ENCODE data around the gene ALKBH4.

Gene ALKBH4

GRCh38 chr7:102427019-102427405 lies 37.7 kb downstream of the ALKBH4 start:
- H3K4me3 Mint-ChIP-seq = no peak overlapping the region

GRCh38 chr7:102426268-102427018 lies 38.2 kb downstream of the ALKBH4 start:
- peaks cover 43% of the 10 kb centered on the region for H3K36me3 Mint-ChIP-seq (ENCODE audit: low read depth)
- peaks cover 45% of the 10 kb centered on the region for H3K4me1 Mint-ChIP-seq
- no peak for DNase-seq
- peak overlapping the region; percentile 93 for H3K27ac Mint-ChIP-seq
- no peaks in the 10 kb centered on the region for H3K9me3 Mint-ChIP-seq
- no peak overlapping the region for H3K4me3 Mint-ChIP-seq
- H3K27me3 Mint-ChIP-seq (ENCODE audit: low read depth, poor library complexity) = no peaks in the 10 kb centered on the region
- no peak for TF ChIP-seq CTCF (IDR thresholded peaks at IDR 0.05)

More at GRCh38 chr7:102427019-102427405, 37.7 kb downstream of the ALKBH4 start:
- Mint-ChIP-seq H3K36me3 (ENCODE audit: low read depth) (peaks cover 43% of the 10 kb centered on the region), H3K27me3 (ENCODE audit: low read depth, poor library complexity) (no peaks in the 10 kb centered on the region), H3K4me1 (peaks cover 51% of the 10 kb centered on the region), H3K27ac (no peak overlapping the region), H3K9me3 (no peaks in the 10 kb centered on the region)
- no peak for TF ChIP-seq CTCF (IDR thresholded peaks at IDR 0.05)
- DNase-seq = no peak

- Mint-ChIP-seq H3K27me3 (ENCODE audit: low read depth, poor library complexity) (no peaks in the 10 kb centered on the region), H3K27ac (peak overlapping the region; percentile 93), H3K4me1 (peaks cover 38% of the 10 kb centered on the region), H3K4me3 (no peak overlapping the region), H3K9me3 (no peaks in the 10 kb centered on the region), H3K36me3 (ENCODE audit: low read depth) (peaks cover 48% of the 10 kb centered on the region)
- DNase-seq = peak; percentile 53
- TF ChIP-seq CTCF (IDR thresholded peaks at IDR 0.05) = no peak
Measured at GRCh38 chr7:102425639-102426267, 38.9 kb downstream of the ALKBH4 start.

DNA sequence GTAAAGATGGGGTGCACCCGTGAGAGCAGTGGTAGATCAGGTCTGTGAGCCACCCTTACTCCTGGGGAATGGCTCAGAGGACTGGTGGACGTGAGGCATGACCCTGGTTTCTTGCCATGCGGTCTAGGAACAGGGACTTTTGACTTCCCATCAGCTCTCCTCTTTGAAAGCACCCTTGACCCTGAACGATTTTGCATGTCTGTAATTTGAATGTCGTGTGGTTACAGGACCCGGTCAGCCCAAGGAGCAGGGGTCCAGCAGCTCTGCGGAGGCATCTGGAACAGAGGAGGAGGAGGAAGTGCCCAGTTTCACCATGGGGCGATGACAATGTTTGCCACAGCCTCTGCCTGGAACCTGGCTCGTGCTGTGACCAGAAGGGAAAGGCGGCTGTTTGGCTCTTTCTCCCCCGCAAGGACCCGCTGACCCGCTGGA lies 39.9 kb downstream of the ALKBH4 start:
- no peaks in the 10 kb centered on the region for H3K27me3 Mint-ChIP-seq (ENCODE audit: low read depth, poor library complexity)
- peak overlapping the region; percentile 98 for H3K27ac Mint-ChIP-seq
- H3K36me3 Mint-ChIP-seq (ENCODE audit: low read depth) = peaks cover 58% of the 10 kb centered on the region
- no peak for DNase-seq
- H3K9me3 Mint-ChIP-seq = no peaks in the 10 kb centered on the region
- peak overlapping the region; percentile 36 for H3K4me3 Mint-ChIP-seq
- H3K4me1 Mint-ChIP-seq = peaks cover 32% of the 10 kb centered on the region
- no peak for TF ChIP-seq CTCF (IDR thresholded peaks at IDR 0.05)

DNA sequence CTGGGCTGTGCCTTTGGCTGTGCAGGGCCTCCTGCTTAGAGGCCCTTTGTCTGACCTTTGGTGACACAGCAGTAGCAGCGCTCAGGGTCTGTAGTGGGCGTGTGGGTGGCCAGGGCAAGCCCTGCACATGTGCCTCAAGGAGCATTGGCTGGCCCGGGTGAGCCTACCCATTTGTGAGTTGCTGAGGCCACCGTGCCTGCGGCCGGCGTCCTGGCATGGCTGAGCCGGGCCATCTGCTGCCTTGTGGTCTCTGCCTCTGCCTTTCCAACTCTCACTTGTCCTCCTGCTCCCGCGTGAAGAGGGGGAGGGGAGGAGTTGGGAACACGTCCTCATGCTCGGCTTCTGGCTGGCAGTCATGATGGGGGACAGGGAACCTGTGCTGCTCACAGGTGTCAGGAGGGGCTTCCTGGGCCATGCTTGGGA lies 40.5 kb downstream of the ALKBH4 start:
- DNase-seq = peak; percentile 22
- no peaks in the 10 kb centered on the region for H3K27me3 Mint-ChIP-seq (ENCODE audit: low read depth, poor library complexity)
- H3K4me3 Mint-ChIP-seq = peak overlapping the region; percentile 41
- H3K27ac Mint-ChIP-seq = peak overlapping the region; percentile 98
- no peaks in the 10 kb centered on the region for H3K9me3 Mint-ChIP-seq
- peaks cover 64% of the 10 kb centered on the region for H3K36me3 Mint-ChIP-seq (ENCODE audit: low read depth)
- no peak for TF ChIP-seq CTCF (IDR thresholded peaks at IDR 0.05)
- H3K4me1 Mint-ChIP-seq = peaks cover 27% of the 10 kb centered on the region

Data from nephron progenitor cell (in vitro differentiated cells).